Retinal pigment epithelial cell (primary cell): ENCODE results near the gene FRMD8.

Source experiments
- DNase-seq: peaks from one replicate; pipeline ENCODE4 v3.0.0-alpha.2; 2010; ENCODE audit warnings: low read depth
- H3K4me3 ChIP-seq: 2 replicates; pipeline ENCODE4 v1.5.1; 2011; ENCODE audit warnings: mild to moderate bottlenecking, low read length, control low read depth, moderate library complexity
- CTCF ChIP-seq: conservative IDR thresholded peaks from 2 replicates; pipeline ENCODE4 v1.5.1; 2011; ENCODE audit warnings: low read depth, low read length, control low read depth, inconsistent platforms

The FRMD8 gene

GRCh38 chr11:65432100-65432650 lies 45.7 kb downstream of the FRMD8 start:
- no peak for TF ChIP-seq CTCF
- H3K4me3 ChIP-seq, result peak overlapping the region; percentile 88
- no peak for DNase-seq

GRCh38 chr11:65432686-65433582 lies 46.5 kb downstream of the FRMD8 start:
- no peak for DNase-seq
- TF ChIP-seq CTCF, result no peak
- H3K4me3 ChIP-seq, result peak overlapping the region; percentile 88

DNA sequence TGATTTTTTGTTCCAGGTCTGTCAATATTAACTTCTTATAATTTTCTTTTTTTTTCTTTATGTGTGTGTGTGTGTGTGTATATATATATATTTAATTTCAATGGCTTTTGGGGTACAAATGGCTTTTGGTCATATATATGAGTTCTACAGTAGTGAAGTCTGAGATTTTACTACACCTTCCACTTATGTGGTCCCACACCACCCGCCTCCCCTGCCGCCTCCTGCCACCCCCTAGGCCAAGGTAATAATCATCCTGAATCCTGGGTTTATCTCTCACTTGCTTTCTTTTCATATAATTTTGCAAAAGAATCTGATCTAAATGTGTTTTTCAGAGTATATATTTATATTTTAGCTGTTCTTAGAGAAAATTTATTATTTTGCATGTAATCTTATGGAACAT lies 47.2 kb downstream of the FRMD8 start:
- H3K4me3 ChIP-seq, result peak overlapping the region; percentile 88
- no peak for TF ChIP-seq CTCF
- no peak for DNase-seq

GRCh38 chr11:65434057-65434666 lies 47.7 kb downstream of the FRMD8 start:
- H3K4me3 ChIP-seq, result peak overlapping the region; percentile 88
- DNase-seq, result no peak
- no peak for TF ChIP-seq CTCF

GRCh38 chr11:65434667-65435410 lies 48.4 kb downstream of the FRMD8 start:
- H3K4me3 ChIP-seq, result peak overlapping the region; percentile 88
- DNase-seq, result no peak
- TF ChIP-seq CTCF, result no peak

DNA sequence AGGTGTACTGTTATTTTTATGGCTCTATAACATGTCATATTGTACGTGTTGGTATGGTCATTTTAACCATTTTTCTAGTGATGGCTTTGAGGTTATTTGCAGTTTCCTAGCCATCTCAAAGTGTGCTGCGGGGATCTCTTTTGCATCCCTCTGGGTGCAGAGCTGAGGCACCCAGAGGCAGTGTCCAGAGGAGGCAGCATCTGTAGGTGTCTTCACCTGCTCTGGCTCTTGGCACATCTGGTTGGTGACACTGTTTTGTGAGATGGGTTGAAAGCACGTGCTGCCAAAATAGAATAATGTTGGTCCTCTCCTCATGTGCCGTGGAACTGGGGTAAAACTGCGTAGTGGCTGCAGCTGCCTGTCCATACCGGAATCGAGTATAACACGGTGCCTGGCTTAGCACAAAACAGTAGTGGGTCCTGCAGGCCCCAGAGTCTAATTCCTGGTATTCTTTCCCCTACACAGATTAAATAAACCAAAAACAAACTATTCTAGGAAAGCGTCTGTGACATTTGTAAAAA lies 49.0 kb downstream of the FRMD8 start:
- H3K4me3 ChIP-seq, result peak overlapping the region; percentile 88
- no peak for DNase-seq
- no peak for TF ChIP-seq CTCF
